Erythroblast (primary cell): ENCODE data around the gene MYO1E.

Source experiments
- GATA1 ChIP-seq: IDR thresholded peaks from 2 replicates; pipeline ENCODE4 v1.6.1; 2011; ENCODE audit warnings: low read depth, mild to moderate bottlenecking, control low read depth, low read length, moderate library complexity
- POLR2A ChIP-seq: IDR thresholded peaks from 2 replicates; pipeline ENCODE4 v1.6.1; 2011; ENCODE audit warnings: mild to moderate bottlenecking, low read length

- TF ChIP-seq POLR2A (no peak), GATA1 (no peak)
Measured at GRCh38 chr15:59203008-59203407, 169.7 kb downstream of the MYO1E start.
